DMS79 treated with DMSO at 0.1 percent for 48 hours (cell line): ENCODE data around the gene IGSF21.

ENCODE experiments used
- DNase-seq: peaks from one replicate; lab custom pipeline; 2025; lab: John Stamatoyannopoulos, UW

Gene IGSF21

DNA sequence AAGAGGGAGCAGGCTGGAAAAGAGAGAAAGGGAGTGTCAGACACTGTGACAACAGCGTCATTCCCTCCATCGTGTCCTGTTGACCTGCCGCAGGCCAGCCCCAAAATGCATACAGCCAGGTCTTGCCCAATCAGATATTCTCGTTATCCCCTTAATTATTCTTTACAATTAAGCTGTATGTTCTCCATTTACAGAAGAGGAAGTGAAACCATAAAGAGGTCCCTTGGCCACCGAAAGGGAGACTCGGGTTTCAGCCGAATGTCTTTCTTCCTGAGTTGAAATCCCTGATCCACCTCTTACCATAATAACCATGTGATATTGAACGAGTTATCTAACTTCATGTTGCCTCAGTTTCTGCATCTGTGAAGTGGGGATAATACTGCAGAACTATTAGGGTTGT is 70.5 kb downstream of the IGSF21 start:
- DNase-seq: no peak

- no peak for DNase-seq
Observed at GRCh38 chr1:18179009-18179408, 71.4 kb downstream of the IGSF21 start.

- DNase-seq: peak; percentile 22
Observed at GRCh38 chr1:18182398-18183160, 75.0 kb downstream of the IGSF21 start.

- DNase-seq: no peak
Observed at GRCh38 chr1:18183533-18183932, 75.9 kb downstream of the IGSF21 start.

GRCh38 chr1:18187054-18187453 is 79.5 kb downstream of the IGSF21 start:
- no peak for DNase-seq

DNA sequence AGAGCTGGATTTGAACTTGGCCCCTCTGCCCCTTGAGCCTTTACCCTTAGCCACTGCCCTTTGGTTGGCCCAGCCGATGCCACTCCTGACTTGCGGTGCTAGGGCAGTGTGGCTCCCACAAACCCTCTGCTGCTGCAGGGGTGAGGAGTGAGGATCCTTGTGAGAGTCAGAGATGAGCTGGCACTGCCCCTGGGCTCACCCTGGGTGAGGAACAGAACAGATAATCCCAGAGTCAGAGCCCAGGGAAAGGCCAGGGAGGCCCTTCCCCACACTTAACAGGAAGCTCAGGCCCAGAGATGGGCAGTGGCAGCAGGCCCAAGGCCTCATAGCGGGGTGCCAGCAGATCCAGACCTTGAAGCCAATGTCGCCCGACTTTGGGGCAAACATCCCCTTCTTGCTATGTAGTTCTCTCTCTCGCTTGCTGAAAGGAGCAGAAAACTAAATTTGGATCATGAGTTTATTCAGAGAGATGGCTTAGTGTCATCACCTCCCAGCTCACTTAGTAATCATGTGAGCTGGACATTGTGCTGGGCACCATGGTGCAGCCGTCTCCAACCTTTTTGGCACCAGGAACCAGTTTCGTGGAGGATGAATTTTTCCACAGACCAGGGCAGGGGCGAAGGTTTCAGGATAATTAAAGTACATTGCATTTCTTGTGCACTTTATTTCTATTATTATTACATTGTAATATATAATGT is 81.4 kb downstream of the IGSF21 start:
- no peak for DNase-seq

GRCh38 chr1:18190598-18190997 is 83.0 kb downstream of the IGSF21 start:
- DNase-seq: no peak

GRCh38 chr1:18191037-18191436 is 83.4 kb downstream of the IGSF21 start:
- no peak for DNase-seq

- DNase-seq: no peak
Observed at GRCh38 chr1:18191481-18192155, 84.0 kb downstream of the IGSF21 start.

GRCh38 chr1:18192182-18192581 is 84.6 kb downstream of the IGSF21 start:
- DNase-seq: no peak

- no peak for DNase-seq
Observed at GRCh38 chr1:18192974-18193373, 85.4 kb downstream of the IGSF21 start.

DNA sequence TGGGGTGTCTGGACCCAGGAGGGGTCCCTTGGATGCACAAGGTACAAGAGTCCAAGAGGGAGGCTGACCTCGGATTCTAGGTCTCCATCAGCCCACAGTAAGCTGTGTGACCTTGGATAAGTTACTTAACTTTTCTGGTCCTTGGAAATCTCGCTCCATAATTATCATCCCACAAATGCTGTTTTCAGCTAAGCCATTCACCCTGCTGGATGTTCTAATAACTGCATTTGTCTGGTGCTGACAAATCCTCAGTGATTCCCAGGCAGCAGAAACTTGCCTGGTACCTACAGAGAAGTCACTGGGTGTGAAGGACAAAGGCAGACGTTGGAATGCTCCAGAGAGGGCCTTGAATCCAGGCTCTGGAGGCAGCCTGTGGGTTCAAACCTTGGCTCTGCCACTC is 89.7 kb downstream of the IGSF21 start:
- DNase-seq: no peak

GRCh38 chr1:18198260-18198659 is 90.7 kb downstream of the IGSF21 start:
- no peak for DNase-seq

DNA sequence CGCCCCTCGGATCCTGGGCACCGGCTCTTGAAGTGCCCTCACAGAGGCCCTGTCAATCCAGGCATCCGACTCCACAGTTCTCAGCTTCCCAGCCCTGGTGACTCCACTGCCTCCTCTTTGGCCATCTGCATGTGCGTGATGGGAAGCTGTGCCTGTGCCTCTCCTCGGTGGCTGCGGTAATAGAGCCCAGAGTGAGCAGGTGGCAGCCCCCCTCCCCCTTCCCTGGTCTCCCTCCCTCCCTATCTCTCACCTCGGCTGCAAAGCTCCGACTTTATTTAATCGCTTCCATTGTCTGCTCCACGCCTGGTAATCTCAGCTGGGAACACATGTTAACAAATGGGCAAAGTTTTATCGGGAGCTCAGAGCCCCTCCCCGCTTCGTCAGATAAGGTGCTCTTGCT is 91.9 kb downstream of the IGSF21 start:
- no peak for DNase-seq

DNA sequence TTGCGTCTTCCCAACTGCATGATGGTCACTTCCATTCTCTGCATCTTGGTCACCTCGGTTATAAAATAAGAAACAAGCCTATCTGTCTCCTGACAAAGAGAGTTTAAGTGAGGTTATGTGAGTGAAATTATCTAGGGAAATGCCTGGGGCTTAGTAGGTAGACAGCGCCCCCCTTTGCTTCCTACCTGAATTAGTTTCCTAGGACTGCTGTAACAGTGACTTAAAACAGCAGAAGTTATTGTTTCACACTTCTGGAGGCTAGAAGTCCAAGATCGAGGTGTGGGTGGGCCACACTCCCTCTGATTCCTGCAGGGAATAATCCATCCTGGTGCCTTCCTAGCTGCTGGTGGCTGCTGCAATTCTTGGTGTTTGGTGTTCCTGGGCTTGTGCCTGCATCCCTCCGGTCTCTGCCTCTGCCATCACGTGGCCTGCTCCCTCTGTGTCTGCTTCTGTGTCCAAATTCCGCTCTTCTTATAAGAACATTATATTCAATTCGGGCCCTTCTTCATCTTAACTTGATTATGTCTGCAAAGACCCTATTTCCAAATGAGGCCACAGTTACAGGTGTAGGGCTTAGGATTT is 92.6 kb downstream of the IGSF21 start:
- no peak for DNase-seq

DNA sequence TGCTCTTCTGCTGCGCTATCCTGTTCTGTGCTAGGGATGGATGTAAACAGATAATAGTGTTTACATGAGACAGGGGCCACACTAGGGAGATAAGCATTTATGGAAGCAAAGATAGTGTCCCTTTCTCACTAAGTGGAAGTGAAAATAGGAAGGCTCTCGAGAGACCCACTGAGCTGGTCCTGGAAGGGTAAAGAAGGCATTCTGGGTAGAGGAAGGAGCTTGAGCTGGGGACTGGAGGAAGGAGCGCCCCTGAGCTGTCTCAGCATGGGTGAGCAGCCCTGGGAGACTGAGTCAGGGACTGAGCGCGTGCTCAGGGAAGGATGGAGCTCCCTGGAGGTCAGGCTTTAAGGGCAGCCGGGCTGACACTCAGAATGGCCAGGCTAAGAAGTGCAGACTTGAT is 93.3 kb downstream of the IGSF21 start:
- DNase-seq: no peak

GRCh38 chr1:18201997-18202719 is 94.6 kb downstream of the IGSF21 start:
- DNase-seq: no peak

DNA sequence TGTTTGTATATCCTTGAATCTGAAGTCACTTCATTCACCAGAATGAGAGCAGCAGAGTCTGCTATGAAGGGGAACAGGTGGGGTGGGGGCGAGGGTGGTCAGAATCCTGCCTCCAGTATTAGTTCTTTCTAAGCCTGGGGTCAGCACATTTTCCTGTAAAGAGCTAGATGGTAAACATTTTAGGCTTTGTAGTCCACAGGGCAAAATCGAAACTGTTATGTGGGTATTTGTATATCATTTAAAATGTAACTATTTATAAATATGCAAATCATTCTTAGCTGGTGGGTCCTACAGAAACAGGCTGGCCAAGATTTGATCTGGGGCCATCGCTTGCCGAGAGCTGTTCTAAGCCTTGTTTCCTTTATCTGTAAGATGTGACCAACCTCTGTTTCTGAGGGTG is 96.0 kb downstream of the IGSF21 start:
- no peak for DNase-seq

GRCh38 chr1:18204575-18204974 is 97.0 kb downstream of the IGSF21 start:
- no peak for DNase-seq

- no peak for DNase-seq
Observed at GRCh38 chr1:18205319-18205718, 97.7 kb downstream of the IGSF21 start.

GRCh38 chr1:18211764-18212163 is 104.2 kb downstream of the IGSF21 start:
- no peak for DNase-seq

- DNase-seq: no peak
Observed at GRCh38 chr1:18217398-18218043, 109.9 kb downstream of the IGSF21 start.
